Activated CD4-positive, alpha-beta T cell treated with anti-CD3 and anti-CD28 coated beads for 24 hours (primary cell): Measurements from ENCODE around the gene CASKIN1.

ENCODE experiments used
- DNase-seq, 2 donors: peaks; one replicate each; pipeline ENCODE4 v3.0.0-alpha.2; 2020; ENCODE audit warnings: low read depth in 2 of 2

Gene CASKIN1

GRCh38 chr16:2158262-2158638 lies 38.2 kb downstream of the CASKIN1 start:
- no peak for DNase-seq

- no peak for DNase-seq
Measured at GRCh38 chr16:2157480-2158261, 38.7 kb downstream of the CASKIN1 start.

GRCh38 chr16:2156849-2157224 lies 39.6 kb downstream of the CASKIN1 start:
- no peak for DNase-seq

GRCh38 chr16:2155977-2156848 lies 40.2 kb downstream of the CASKIN1 start:
- no peak for DNase-seq

- DNase-seq: peak; percentile 94 to 96
Measured at GRCh38 chr16:2155091-2155950, 41.1 kb downstream of the CASKIN1 start, which contains the start of gene TRAF7. Gene TRAF7, plus strand, starts transcription at chr16:2155782. Its CDS starts 8,139 bp downstream, at chr16:2163921.

GRCh38 chr16:2154533-2155090 lies 41.8 kb downstream of the CASKIN1 start:
- peak; percentile 25 to 38 for DNase-seq

- DNase-seq: peak in 1 of 2 donors; percentile 28
Measured at GRCh38 chr16:2152695-2153506, 43.5 kb downstream of the CASKIN1 start.

- peak in 1 of 2 donors; percentile 27 for DNase-seq
Measured at GRCh38 chr16:2151188-2152091, 45.0 kb downstream of the CASKIN1 start.

GRCh38 chr16:2150418-2151187 lies 45.8 kb downstream of the CASKIN1 start:
- peak in 1 of 2 donors; percentile 37 for DNase-seq

- DNase-seq: peak in 1 of 2 donors; percentile 36
Measured at GRCh38 chr16:2149630-2150417, 46.6 kb downstream of the CASKIN1 start.

GRCh38 chr16:2148714-2149629 lies 47.4 kb downstream of the CASKIN1 start:
- no peak for DNase-seq

GRCh38 chr16:2147981-2148671 lies 48.3 kb downstream of the CASKIN1 start, which contains the start of gene RAB26:
Gene RAB26, plus strand, starts transcription at chr16:2148625. Its CDS starts 159 bp downstream, at chr16:2148784.
- DNase-seq: peak in 1 of 2 donors; percentile 25

GRCh38 chr16:2147378-2147777 lies 49.0 kb downstream of the CASKIN1 start:
- DNase-seq: no peak

GRCh38 chr16:2145843-2146242 lies 50.6 kb downstream of the CASKIN1 start:
- no peak for DNase-seq

- no peak for DNase-seq
Measured at GRCh38 chr16:2143878-2144485, 52.4 kb downstream of the CASKIN1 start.
